HEK293T (cell line): ENCODE results near the gene ZC3H7B.
A peak's percentile ranks its signal among the peaks of the same experiment; 100 is the strongest.

Source experiments
- CTCF ChIA-PET: fragments of 350-600 bp; formaldehyde crosslinking; extraction: SDS; loops from one replicate; lab custom pipeline; 2021; ENCODE audit warnings: antibody characterized with exemption, inconsistent platforms; lab: Yijun Ruan, JAX
- POLR2A ChIA-PET: fragments of 350-600 bp; formaldehyde crosslinking; extraction: SDS; loops from one replicate; lab custom pipeline; 2020; ENCODE audit warnings: antibody characterized with exemption, inconsistent platforms; lab: Yijun Ruan, JAX
- DNase-seq: peaks from one replicate; pipeline ENCODE4 v3.0.0; 2012; ENCODE audit warnings: mixed read lengths; ENCODE audit errors: extremely low spot score
- ARNT ChIP-seq: fragments of 450-650 bp; IDR thresholded peaks from 2 replicates; pipeline ENCODE4 v1.6.1; 2017; ENCODE audit warnings: mild to moderate bottlenecking
- BHLHE40 ChIP-seq: fragments of 450-650 bp; IDR thresholded peaks from 2 replicates; pipeline ENCODE4 v1.6.1; 2016; ENCODE audit warnings: mild to moderate bottlenecking, moderate library complexity, borderline replicate concordance
- CTBP1 ChIP-seq: fragments of 450-650 bp; IDR thresholded peaks from 2 replicates; pipeline ENCODE4 v1.6.1; 2016; ENCODE audit warnings: borderline replicate concordance
- ELF4 ChIP-seq: fragments of 450-650 bp; IDR thresholded peaks from 2 replicates; pipeline ENCODE4 v1.6.1; 2017; ENCODE audit warnings: antibody characterized with exemption
- FOXA1 ChIP-seq: fragments of 450-650 bp; IDR thresholded peaks from 2 replicates; pipeline ENCODE4 v1.6.1; 2016; ENCODE audit warnings: mild to moderate bottlenecking
- FOXK2 ChIP-seq: fragments of 450-650 bp; IDR thresholded peaks from 2 replicates; pipeline ENCODE4 v1.6.1; 2016; ENCODE audit warnings: mild to moderate bottlenecking
- FOXM1 ChIP-seq: fragments of 450-650 bp; IDR thresholded peaks from 2 replicates; pipeline ENCODE4 v1.6.1; 2017; ENCODE audit warnings: mild to moderate bottlenecking, borderline replicate concordance
- HDGF ChIP-seq: fragments of 450-650 bp; IDR thresholded peaks from 2 replicates; pipeline ENCODE4 v1.6.1; 2017; ENCODE audit warnings: antibody characterized with exemption, borderline replicate concordance
- L3MBTL2 ChIP-seq: fragments of 450-650 bp; conservative IDR thresholded peaks from 2 replicates; pipeline ENCODE4 v1.6.1; 2016; ENCODE audit warnings: mild to moderate bottlenecking
- LEF1 ChIP-seq: fragments of 450-650 bp; IDR thresholded peaks from 2 replicates; pipeline ENCODE4 v1.6.1; 2017; ENCODE audit warnings: mild to moderate bottlenecking, borderline replicate concordance
- NFRKB ChIP-seq: fragments of 450-650 bp; IDR thresholded peaks from 2 replicates; pipeline ENCODE4 v1.6.1; 2016; ENCODE audit warnings: mild to moderate bottlenecking, moderate library complexity
- PKNOX1 ChIP-seq: fragments of 450-650 bp; IDR thresholded peaks from 2 replicates; pipeline ENCODE4 v1.6.1; 2016
- SP1 ChIP-seq: fragments of 450-650 bp; IDR thresholded peaks from 2 replicates; pipeline ENCODE4 v1.6.1; 2017
- SUZ12 ChIP-seq: fragments of 450-650 bp; IDR thresholded peaks from 2 replicates; pipeline ENCODE4 v1.6.1; 2016; ENCODE audit warnings: mild to moderate bottlenecking
- TARDBP ChIP-seq: fragments of 450-650 bp; IDR thresholded peaks from 2 replicates; pipeline ENCODE4 v1.6.1; 2016
- ZNF384 ChIP-seq: fragments of 450-650 bp; IDR thresholded peaks from 2 replicates; pipeline ENCODE4 v1.6.1; 2016

ZC3H7B gene

DNA sequence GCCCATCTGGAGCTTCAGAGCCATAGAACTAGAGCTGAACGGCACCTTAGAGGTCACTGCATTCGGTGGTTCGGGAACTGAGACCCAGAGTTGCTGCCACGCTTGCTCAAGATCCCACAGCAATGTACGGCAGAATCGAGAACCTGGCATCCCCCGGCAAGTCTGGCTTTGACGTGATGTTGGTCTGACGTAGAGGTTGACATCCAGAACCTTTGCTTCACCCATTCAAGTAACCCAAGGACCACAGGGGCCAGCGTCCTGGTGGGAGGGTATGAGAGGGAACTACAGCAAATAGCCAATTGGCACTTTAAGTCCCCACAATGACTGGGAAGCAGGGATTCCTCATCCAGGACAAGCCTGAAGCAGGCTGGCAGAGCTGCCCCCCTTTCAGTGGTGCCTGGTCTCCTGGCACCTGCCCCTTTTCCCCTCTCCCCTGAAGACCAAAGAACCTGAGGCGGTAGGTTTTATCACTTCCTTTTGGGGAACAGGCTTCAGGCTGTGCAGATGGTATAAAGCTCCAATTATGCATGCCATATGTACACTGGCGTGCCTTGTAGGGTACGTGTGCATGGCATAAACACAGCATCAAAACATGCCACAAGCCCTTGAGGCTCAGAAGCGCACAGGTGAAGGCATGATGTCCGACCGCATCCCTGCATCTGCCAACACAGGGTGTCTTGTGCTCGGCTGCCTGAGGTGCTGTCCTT is 65.2 kb downstream of the ZC3H7B start:
- CTCF ChIA-PET = interaction anchor here (1.6 kb wide), 1 partner anchor 15 kb away, joined by 4 read pairs; the partner anchor contains the start of gene TEF
- POLR2A ChIA-PET = interaction anchor here (1.6 to 4.4 kb wide), 2 partner anchors 14 to 80 kb away, joined by 6 to 37 read pairs; partner anchors contain the start of genes TEF and TOB2
- TF ChIP-seq FOXA1 (no peak), NFRKB (no peak), SUZ12 (no peak), BHLHE40 (no peak), ARNT (no peak)
- no peak for DNase-seq

GRCh38 chr22:41367039-41367679 is 65.8 kb downstream of the ZC3H7B start:
- peak; percentile 83 for DNase-seq
- CTCF ChIA-PET = interaction anchor here (0.6 kb wide), 1 partner anchor 153 kb away, joined by 3 read pairs; no protein-coding TSS in a partner anchor
- TF ChIP-seq PKNOX1 = peak; percentile 72
- peak; percentile 78 for TF ChIP-seq L3MBTL2
- TF ChIP-seq HDGF = peak; percentile 61; the same call in 1 of the 2 replicates
- no peak for TF ChIP-seq BHLHE40
- TF ChIP-seq FOXM1 = no peak
- POLR2A ChIA-PET = interaction anchor here (0.6 to 4.4 kb wide), 4 partner anchors 8 to 79 kb away, joined by 3 to 37 read pairs (median 4); partner anchors contain the start of genes TEF and TOB2

- ChIA-PET POLR2A (interaction anchor here (0.6 to 4.4 kb wide), 4 partner anchors 8 to 19 kb away, joined by 3 to 37 read pairs (median 3); partner anchors contain the start of gene TEF), CTCF (no interaction called here)
- DNase-seq = no peak
- TF ChIP-seq TARDBP = no peak
- no peak for TF ChIP-seq PKNOX1
- no peak for TF ChIP-seq FOXM1
- TF ChIP-seq ZNF384 = no peak
- TF ChIP-seq CTBP1 = no peak
- TF ChIP-seq SUZ12 = no peak
- TF ChIP-seq NFRKB = no peak
- no peak for TF ChIP-seq L3MBTL2
- no peak for TF ChIP-seq ELF4
- no peak for TF ChIP-seq BHLHE40
- TF ChIP-seq HDGF = no peak
- TF ChIP-seq LEF1 = no peak
- TF ChIP-seq ARNT = no peak
- TF ChIP-seq FOXA1 = no peak
- TF ChIP-seq SP1 = no peak
- no peak for TF ChIP-seq FOXK2
These were observed 66.6 kb downstream of the ZC3H7B start for GRCh38 chr22:41367680-41368542.

- TF ChIP-seq TARDBP = no peak
- no peak for TF ChIP-seq FOXK2
- no peak for TF ChIP-seq SUZ12
- no peak for TF ChIP-seq ARNT
- TF ChIP-seq ELF4 = no peak
- no peak for TF ChIP-seq PKNOX1
- TF ChIP-seq ZNF384 = no peak
- no peak for TF ChIP-seq CTBP1
- no peak for TF ChIP-seq L3MBTL2
- ChIA-PET CTCF (no interaction called here), POLR2A (interaction anchor here (0.8 kb wide), 1 partner anchor 12 kb away, joined by 3 read pairs; no protein-coding TSS in a partner anchor)
- no peak for DNase-seq
These were observed 67.5 kb downstream of the ZC3H7B start for GRCh38 chr22:41368543-41369423.

DNA sequence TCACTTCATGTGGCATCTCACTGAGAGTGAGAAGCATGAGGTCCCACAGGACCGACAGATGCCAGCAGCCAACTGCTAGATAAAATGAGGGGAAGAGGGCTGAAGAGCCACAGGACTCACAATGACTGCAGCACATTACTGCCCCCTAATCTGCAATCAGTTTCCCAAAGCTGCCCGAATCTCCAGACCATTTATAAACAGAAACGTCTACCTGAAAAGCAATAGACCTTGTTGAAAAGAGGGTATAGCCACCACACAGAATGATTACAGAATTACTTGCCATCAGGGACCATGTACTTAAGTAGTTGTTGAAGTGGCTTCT is 68.1 kb downstream of the ZC3H7B start:
- CTCF ChIA-PET = no interaction called here
- POLR2A ChIA-PET = no interaction called here
- TF ChIP-seq ELF4 = no peak
- no peak for TF ChIP-seq LEF1
- no peak for TF ChIP-seq NFRKB
- TF ChIP-seq ZNF384 = no peak
- TF ChIP-seq CTBP1 = no peak
- TF ChIP-seq FOXM1 = no peak
- no peak for TF ChIP-seq L3MBTL2
- no peak for TF ChIP-seq SP1
- no peak for TF ChIP-seq SUZ12
- TF ChIP-seq TARDBP = no peak
- no peak for TF ChIP-seq BHLHE40
- no peak for TF ChIP-seq ARNT
- TF ChIP-seq FOXK2 = no peak
- no peak for TF ChIP-seq HDGF
- TF ChIP-seq FOXA1 = no peak
- no peak for DNase-seq
